Type B pancreatic cell (in vitro differentiated cells): ENCODE measurements around the gene RAB40A. TPM values are rescaled to one million over a fixed set of nuclear protein-coding genes. Genes with fewer than 3 reads are reported as not detected.

Experiments
- DNase-seq: peaks from one replicate; pipeline ENCODE4 v3.0.0; 2021; ENCODE audit warnings: mixed read lengths; ENCODE audit not compliant: unreplicated experiment; ENCODE audit errors: extremely low spot score
- H3K27ac Mint-ChIP-seq: 2 replicates; pipeline ENCODE4 v1.8.0; 2021; ENCODE audit warnings: mild to moderate bottlenecking, mixed read lengths
- H3K27me3 Mint-ChIP-seq: 2 replicates; pipeline ENCODE4 v1.8.0; 2021; ENCODE audit warnings: mixed read lengths
- H3K36me3 Mint-ChIP-seq: 2 replicates; pipeline ENCODE4 v1.8.0; 2021; ENCODE audit warnings: mixed read lengths
- H3K4me1 Mint-ChIP-seq: one replicate; pipeline ENCODE4 v1.8.0; 2021; ENCODE audit warnings: mixed read lengths; ENCODE audit not compliant: unreplicated experiment
- H3K4me3 Mint-ChIP-seq: 2 replicates; pipeline ENCODE4 v1.8.0; 2021; ENCODE audit warnings: mild to moderate bottlenecking, mixed read lengths
- H3K9me3 Mint-ChIP-seq: 2 replicates; pipeline ENCODE4 v1.8.0; 2021; ENCODE audit warnings: mixed read lengths
- CTCF ChIP-seq: fragments of 200-600 bp; sonication (generic); conservative IDR thresholded peaks from 2 replicates; pipeline ENCODE4 v1.5.0; 2021; ENCODE audit warnings: antibody characterized with exemption, mild to moderate bottlenecking
- total RNA-seq: library from RNA; stranded (reverse); gene quantifications from 2 replicates; pipeline ENCODE4 v1.2.1, GENCODE V29; 2021; ENCODE audit warnings: low replicate concordance

Gene RAB40A
- total RNA-seq, 1 donor from 2014 or later = 0.51 TPM

- TF ChIP-seq CTCF = no peak
- Mint-ChIP-seq H3K27ac (no peak overlapping the region), H3K4me3 (no peak overlapping the region), H3K36me3 (no peaks in the 10 kb centered on the region), H3K9me3 (no peaks in the 10 kb centered on the region), H3K27me3 (no peaks in the 10 kb centered on the region), H3K4me1 (no peaks in the 10 kb centered on the region)
- DNase-seq = no peak
Measured at GRCh38 chrX:103513067-103513466, 6.2 kb downstream of the RAB40A start.

- no peak for TF ChIP-seq CTCF
- no peak overlapping the region for H3K4me3 Mint-ChIP-seq
- H3K27ac Mint-ChIP-seq = no peak overlapping the region
- H3K27me3 Mint-ChIP-seq = no peaks in the 10 kb centered on the region
- no peaks in the 10 kb centered on the region for H3K9me3 Mint-ChIP-seq
- H3K4me1 Mint-ChIP-seq = no peaks in the 10 kb centered on the region
- DNase-seq = no peak
- H3K36me3 Mint-ChIP-seq = no peaks in the 10 kb centered on the region
Measured at GRCh38 chrX:103510031-103510430, 9.3 kb downstream of the RAB40A start.

- no peaks in the 10 kb centered on the region for H3K36me3 Mint-ChIP-seq
- DNase-seq = no peak
- no peak for TF ChIP-seq CTCF
- H3K27me3 Mint-ChIP-seq = no peaks in the 10 kb centered on the region
- H3K27ac Mint-ChIP-seq = no peak overlapping the region
- no peak overlapping the region for H3K4me3 Mint-ChIP-seq
- H3K9me3 Mint-ChIP-seq = no peaks in the 10 kb centered on the region
- no peaks in the 10 kb centered on the region for H3K4me1 Mint-ChIP-seq
Measured at GRCh38 chrX:103503853-103504207, 15.5 kb downstream of the RAB40A start.

GRCh38 chrX:103503163-103503852, 16.0 kb downstream of the RAB40A start:
- no peak for TF ChIP-seq CTCF
- H3K27me3 Mint-ChIP-seq = no peaks in the 10 kb centered on the region
- H3K4me3 Mint-ChIP-seq = no peak overlapping the region

GRCh38 chrX:103498786-103499185, 20.5 kb downstream of the RAB40A start:
- Mint-ChIP-seq H3K27me3 (no peaks in the 10 kb centered on the region), H3K36me3 (no peaks in the 10 kb centered on the region)

More at GRCh38 chrX:103503163-103503852, 16.0 kb downstream of the RAB40A start:
- Mint-ChIP-seq H3K36me3 (no peaks in the 10 kb centered on the region), H3K4me1 (no peaks in the 10 kb centered on the region), H3K27ac (no peak overlapping the region), H3K9me3 (no peaks in the 10 kb centered on the region)
- no peak for DNase-seq

More at GRCh38 chrX:103498786-103499185, 20.5 kb downstream of the RAB40A start:
- no peak for DNase-seq
- Mint-ChIP-seq H3K4me1 (no peaks in the 10 kb centered on the region), H3K9me3 (no peaks in the 10 kb centered on the region), H3K27ac (no peak overlapping the region), H3K4me3 (no peak overlapping the region)
- no peak for TF ChIP-seq CTCF
